ENCODE data around the gene TRIM17.
"Not testable (repeated sequence)": the region's sequence is repeated elsewhere in the genome, so short reads cannot be mapped to it uniquely, and the experiment has no call there.

The TRIM17 gene

DNA sequence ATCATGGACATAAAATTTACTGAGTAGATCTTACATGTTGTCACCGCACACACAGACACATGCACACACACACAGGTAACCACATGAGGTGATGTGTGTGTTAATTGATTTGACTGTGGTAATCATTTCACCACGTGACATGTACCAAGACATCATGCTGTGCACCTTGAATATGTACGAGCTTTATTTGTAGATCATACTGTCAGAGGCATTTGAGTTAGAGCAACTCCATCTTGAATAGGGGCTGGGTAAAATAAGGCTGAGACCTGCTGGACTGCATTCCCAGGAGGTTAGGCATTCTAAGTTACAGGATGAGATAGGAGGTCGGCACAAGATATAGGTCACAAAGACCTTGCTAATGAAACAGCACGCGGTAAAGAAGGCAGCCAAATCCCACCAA, 31.7 kb upstream of the TRIM17 start:
- DNase-seq = no peak

DNA sequence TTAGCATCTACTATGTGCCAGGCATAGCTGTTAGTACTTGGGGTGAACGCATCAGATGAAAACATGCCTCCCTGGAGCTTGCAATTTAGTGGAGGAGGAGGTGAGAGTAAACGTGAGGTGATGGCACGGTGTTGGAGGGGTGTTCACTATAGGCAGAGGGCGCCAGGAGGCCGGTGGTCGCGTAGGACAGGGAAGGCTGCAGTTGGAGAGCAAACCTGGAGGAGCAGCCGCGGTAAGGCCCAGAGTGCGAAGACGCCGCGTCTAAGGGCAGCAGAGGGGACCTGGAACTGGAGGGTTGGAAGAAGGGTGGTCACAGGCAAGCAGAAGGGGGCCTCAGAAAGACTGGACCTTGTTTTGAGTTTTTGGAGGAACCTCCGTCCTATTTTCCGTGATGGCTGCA, 30.2 kb upstream of the TRIM17 start:
- DNase-seq = no peak

DNA sequence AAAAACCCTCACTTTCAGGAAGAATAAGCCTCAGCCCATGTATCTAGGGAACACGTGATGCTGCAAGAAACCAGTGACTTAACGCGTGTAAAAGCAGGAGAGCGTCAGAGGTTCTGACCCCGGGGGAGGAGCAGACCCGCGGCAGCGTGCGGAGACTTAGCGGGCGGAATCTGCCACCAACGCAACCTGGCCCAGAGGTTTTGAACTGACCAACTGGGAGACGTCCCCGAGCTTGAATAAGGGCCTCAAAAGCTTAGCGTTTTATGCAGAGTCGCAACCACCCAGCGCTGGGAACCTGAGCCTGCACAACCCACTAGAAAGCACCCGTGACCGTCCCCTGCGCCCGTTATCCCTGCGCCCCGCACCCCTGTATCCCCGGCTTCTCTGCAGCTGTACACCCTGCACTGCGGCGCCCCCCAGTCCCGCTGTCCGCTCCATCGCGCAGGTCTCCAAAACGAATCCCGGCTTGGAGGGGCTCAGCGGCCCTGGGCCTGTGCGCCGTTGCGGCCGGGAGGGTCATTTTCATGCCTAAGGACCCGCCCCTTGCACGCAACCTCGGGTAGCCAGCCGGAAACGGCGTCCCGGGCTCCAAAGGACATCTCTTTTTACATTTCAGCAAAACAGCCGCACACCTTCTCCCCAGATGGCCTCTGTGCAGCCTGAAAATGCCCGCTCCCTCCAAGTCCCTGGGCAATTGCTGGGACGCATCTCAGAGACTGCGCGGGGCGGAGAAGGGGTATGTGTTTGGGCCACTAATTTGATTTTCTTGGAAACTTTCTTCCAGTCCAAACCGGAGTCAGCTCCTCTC, 29.4 kb upstream of the TRIM17 start:
- peak; percentile 26 for DNase-seq

DNA sequence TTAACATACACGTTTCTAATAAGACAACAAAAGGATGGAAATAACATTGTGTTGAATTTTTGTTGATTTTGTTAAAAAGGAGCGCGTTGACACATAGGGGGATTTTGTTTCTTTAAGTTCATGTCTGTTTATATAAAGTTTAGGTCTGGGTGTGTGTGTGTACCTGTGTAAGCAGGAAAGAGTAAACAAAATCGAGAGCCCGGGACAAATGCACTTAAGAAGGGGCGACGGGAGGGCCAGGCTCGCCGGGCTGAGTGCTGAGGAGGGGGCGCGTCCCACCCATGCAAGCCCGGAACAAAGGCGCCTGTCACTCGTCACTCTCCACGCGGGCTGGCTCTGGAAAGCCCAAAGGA, 28.8 kb upstream of the TRIM17 start:
- DNase-seq = no peak

DNA sequence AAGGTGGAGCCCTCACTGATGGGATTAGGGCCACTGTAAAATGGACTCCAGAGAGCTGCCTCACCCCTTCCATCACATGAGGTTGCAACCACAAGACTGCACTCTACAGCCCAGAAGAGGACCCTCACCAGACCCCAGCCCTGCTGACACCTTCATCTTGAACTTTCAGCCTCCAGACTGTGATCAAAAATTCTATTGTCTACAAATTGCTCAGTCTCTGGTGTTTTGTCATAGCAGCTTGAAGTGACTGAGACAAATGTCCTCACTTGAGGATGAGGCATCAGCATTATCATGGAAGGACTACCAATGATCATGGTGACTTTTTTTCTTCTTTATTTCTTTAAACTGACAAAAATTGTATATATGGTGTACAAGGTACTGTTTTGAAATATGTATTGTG, 26.7 kb upstream of the TRIM17 start:
- DNase-seq = no peak

DNA sequence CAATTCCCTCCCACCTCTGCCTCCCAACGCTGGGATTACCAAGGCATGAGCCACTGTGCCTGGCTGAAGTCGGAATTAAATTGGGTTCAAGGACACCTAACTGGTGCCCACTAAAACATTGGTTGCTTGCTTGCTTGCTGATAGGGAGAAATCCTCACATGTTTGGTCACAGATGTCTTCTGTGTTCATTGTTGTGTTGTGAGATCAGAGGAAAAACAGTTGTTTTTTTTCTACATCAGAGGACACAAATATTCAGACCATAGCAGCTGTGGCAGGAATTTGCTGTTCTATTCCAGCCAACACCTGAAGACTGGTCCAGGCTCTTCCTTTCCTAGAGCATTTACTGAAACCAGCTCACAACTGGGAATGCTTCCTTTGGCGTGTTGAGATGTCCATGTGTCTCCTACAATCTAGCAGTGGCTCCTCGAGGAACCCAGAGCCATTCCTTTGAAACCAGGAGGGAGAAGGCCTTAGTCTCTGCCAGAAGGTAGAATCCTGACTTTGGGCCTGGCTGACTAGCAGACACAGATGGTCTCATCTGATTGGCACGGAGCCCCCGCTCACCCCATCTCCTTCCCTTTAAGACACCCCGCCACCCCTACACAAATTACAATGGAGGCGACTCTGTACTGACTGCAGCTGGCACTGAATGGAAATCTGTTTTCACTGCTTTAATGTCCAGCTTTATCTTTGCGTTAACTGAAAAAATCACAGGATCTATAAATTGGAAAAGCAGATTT, 24.3 kb upstream of the TRIM17 start:
- DNase-seq = no peak

DNA sequence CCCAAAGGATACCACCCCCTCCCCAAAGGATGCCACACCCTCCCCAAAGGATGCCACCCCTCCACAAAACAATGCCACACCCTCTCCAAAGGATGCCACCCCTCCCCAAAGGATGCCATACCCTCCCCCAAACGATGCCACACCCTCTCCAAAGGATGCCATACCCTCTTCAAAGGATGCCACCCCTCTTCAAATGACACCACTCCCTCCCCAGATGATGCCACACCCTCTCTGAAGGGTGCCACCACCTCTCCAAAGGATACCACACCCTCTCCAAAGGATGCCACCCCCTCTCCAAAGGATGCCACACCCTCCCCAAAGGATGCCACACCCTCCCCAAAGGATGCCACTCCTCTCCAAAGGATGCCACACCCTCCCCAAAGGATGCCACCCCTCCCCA, 21.6 kb upstream of the TRIM17 start:
- DNase-seq = no peak

DNA sequence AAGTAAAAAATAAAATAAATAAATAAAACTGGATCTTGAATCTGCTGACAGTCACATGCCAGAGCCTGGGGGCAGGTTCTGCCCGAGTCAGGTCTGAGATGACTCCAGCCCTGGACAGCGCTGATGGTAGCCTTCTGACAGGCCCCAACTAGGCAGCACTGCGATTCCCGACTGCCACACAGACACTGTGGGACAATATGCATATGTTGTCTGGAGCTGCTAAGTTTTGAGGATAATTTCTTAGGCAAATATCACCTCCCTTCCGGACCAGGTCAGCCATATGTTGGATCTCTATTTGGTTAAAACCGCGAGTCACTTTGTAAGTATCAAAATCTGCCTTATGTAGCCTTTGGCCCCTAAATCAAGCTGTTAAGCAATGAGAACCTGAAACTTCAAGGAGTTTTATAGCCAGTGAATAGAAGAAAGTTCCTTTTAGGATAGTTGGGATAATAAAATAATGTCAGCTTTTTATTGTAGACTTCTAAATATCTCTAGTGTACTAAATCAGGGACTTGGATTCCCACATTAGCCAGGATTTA, 20.8 kb upstream of the TRIM17 start:
- DNase-seq = no peak

DNA sequence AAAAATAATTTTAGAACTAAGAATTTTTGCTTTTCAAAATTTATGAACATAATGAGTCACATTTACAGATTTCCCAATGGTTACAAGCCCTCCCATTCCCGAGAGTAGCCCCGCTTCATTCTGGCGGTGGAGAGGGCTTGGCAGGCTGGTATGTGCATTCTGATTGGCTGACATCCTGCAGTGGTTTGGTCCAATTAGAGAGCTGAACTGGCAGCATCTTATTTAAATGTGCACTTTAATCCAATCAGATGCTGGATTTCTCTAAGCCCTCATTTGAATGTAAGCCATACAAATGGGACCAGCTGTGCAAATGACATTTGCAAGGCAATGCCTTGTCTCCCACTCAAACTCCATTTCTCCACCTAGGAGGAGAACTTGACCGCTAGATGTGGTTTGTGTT, 18.0 kb upstream of the TRIM17 start:
- DNase-seq = no peak

DNA sequence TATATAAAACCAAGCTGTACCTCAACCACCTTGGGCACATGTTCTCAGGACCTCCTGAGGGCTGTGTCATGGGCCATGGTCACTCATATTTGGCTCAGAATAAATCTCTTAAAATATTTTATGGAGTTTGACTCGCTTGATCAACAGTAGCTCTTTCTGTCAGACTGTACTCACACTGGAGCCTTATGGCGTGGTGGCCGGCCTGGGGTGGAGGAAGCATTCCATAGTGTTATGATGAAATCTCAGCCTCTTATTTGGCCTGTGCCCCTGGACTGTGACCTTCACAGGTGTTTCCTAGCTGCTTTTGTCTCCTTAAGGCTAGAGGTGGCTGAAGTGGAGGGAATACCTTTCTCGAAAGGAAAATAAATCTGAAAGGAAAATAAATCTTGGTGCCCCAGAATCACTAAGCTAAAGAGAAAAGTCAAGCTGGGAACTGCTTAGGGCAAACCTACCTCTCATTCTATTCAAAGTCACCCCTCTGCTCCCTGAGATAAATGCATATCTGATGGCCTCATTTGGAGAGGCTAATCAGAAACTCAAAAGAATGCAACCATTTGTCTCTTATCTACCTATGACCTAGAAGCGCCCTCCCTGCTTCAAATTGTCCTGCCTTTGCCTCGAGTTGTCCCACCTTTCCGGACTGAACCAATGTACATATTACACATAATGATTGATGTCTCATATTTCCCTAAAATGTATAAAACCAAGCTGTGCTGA, 16.8 kb upstream of the TRIM17 start:
- DNase-seq = not testable (repeated sequence)

DNA sequence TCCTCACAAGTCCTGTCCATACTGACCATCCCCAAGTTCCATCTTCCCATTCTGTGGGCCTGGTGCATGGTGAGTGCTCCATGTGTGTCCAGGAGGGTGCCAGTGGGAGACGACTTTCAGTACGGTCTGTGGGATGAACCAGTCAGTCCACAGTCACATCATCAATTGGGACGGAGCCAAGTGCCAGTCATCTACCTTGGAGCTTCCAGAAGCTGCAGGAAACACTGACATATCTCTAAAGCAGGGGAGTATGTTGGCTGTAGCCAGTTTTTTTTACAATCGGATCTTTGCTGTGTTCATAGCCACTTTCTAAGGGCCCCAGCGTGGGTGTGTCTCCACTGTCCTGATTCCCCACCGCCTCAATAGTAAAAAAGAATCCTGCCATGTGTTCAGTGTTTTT, 13.6 kb upstream of the TRIM17 start:
- no peak for DNase-seq

DNA sequence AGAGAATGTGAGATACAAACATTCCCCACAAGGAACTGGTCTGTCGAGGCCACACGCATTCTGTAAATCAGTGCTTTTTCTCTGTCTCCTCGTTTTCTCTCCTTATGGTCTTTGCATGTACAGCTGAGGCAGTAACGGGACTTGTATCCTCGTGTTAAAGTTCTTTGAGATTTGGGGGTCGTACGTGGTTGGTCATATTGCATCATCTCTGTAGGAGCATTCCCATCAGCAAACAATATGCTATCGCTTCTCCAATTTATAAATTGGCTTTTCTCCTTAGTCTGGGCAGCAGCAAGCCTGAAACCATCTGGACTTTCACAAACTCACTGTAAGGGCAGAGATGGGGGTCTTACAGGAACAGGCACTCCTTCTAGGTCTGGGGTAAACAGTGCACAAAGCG, 13.0 kb upstream of the TRIM17 start:
- DNase-seq = no peak

DNA sequence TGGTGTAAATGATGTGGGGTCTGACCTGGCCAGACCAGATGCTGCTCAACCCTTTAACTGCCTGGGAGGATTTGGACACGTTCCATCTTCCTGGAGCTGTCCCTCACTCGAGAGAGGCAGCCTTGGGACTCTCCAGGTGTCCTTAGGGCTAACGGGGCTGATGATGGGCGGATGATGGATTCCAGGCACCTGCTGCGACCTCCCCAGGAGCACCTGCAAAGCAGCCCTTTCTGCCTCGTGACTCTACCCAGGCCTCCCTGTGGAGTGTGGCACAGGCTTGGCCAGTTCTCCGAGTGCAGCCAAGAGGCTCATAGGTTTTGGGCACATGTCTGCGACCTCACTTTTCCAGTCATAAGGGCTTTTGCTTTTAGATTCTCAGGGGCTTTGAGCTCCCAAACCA, 12.3 kb upstream of the TRIM17 start:
- no peak for DNase-seq

DNA sequence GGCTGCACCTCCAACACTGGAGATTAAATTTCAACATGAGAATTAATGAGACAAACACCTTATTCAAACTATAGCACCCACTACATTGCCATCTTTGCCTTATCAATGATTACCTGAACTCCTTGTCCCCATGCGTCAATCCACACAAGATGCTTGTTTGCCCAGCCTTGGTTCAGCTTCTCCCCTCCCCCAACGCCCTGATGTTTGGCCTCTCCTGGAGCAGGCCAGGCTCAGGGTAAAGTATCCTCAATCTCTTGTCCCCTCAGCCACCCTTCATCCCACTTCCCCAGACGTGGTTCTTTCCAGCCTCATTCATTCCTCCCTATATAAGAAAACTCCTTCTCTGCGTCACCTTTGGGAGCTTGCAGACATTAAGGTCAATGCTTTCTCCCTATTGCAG, 11.8 kb upstream of the TRIM17 start:
- no peak for DNase-seq

DNA sequence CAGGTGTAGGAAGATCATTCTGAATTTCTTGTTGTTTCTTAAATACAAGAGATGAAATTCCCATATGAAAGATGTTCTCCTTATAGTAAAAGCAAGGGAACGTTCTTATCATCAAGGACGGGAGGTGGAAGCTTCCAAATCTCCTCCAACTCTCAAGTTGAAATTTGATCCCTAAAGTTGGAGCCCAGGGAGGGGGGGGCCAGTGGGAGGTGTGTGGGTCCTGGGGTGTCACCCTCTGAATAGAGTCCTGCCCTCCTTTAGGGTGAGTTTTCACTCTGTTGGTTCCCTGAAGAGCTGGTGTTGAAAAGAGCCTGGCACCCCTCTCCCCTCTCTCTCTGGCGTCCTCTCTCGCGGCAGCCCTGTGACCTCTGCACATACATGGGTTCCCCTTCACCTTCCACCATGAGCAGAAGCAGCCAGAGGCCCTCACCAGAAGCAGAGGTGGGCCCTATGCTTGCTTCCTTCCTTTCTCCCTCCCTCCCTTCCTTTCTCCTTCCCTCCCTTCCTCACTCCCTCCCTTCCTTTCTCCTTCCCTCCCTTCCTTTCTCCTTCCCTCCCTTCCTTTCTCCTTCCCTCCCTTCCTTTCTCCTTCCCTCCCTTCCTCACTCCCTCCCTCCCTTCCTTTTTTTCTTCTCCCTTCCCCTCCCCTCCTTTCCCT, 10.0 kb upstream of the TRIM17 start:
- no peak for DNase-seq

DNA sequence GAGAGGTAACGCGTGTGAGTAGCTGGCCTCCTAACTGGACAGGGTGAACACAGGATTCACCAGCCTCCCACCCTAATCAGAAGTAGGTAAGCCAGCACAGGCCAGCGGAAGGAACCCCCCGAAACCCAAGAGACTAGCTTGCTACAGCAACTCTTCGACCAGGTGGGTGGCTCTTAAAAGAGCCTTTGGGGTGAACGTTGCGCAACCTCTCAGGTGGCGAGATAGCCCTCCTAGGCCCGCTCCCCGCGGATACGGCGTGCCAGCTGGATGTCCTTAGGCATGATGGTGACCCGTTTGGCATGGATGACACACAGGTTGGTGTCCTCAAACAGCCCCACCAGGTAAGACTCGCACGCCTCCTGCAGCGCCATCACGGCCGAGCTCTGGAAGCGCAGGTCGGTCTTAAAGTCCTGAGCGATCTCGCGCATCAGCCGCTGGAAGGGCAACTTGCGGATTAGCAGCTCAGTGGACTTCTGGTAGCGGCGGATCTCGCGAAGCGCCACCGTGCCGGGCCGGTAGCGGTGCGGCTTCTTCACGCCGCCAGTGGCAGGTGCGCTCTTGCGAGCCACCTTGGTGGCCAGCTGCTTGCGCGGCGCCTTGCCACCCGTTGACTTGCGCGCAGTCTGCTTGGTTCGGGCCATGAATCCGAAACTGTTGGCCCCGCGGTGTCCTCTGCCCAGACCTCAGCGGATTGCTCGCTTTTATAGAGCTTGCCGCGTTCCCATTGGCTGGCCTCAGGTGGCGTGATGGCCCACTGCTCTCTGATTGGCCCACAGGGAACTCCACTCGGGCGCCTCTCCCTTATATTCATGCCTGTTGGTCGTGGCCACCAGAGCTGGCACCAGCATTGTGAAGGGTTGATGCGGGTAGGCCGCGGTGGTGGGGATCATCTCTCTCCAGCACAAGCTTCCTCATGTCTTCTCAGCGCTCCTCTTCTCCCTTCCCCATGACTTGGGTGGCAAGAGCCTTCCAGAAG, 8.3 kb upstream of the TRIM17 start:
- DNase-seq = no peak

DNA sequence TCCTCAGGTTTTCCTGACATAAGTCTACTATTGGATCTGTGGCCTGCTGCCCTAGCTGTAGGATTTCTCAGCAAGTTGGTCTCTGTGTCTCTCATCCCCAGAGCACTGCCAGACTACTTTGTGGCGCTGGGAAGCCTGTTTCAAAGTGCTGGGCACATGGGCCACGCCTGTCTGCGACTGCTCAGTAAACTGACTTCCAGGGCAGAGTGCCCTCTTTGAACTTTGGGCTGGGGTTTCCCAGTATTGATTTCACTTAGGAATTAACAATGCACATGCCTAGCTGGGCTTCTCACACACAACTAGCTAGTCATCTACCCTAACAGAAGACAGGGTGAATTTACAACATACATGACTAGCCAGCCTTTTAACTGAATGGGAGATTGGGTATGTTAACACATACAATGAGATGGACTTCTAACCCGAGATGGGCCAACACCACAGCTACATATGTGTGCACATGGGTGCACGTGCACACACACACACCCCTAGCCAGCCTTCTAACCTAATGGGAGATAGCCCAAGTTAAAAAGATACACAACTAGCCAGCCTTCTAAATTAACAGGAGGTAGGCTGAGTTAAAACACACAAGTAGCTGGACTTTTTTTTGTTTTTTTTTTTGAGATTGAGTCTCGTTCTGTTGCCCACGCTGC, 6.9 kb upstream of the TRIM17 start:
- DNase-seq = no peak

DNA sequence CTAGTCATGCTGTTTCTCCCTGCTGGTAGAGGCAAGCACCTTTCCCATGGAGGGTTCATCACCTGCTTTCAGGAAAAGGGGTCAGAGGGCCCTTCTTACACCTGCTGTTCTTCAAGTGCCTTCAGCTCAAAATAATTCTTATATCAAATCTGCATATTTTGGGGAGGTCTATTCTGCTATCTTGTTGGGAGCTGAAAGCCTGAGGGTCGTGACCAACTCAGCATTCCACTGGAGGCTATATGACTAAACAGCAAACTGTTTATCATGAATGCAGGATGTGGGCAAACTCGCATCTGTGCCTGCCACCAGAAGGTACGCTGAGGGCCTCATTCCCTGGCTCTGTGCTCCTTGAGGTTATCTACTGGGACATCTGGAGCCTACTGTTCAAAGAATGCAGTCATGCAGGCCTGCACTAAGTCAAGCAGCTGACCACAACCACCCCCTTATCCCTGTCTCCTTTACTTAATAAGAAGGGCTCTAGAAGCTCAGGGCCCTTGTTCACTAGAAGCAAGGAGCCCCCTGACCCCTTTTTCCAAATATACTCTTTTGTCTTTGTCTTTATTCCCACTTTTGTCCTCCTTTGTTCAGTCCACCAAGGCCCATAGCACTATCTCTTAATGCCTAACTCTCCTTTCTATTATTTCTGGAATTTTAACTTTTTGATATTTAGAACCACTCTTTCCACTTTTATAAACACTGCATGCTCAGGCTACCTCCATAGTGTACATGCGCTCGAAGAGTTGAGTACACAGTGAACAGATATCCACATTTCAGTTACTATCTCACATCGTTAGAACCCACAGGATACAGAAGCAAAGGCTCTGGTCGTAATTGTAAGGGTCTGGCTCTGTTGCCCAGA, 4.5 kb upstream of the TRIM17 start:
- DNase-seq = no peak

DNA sequence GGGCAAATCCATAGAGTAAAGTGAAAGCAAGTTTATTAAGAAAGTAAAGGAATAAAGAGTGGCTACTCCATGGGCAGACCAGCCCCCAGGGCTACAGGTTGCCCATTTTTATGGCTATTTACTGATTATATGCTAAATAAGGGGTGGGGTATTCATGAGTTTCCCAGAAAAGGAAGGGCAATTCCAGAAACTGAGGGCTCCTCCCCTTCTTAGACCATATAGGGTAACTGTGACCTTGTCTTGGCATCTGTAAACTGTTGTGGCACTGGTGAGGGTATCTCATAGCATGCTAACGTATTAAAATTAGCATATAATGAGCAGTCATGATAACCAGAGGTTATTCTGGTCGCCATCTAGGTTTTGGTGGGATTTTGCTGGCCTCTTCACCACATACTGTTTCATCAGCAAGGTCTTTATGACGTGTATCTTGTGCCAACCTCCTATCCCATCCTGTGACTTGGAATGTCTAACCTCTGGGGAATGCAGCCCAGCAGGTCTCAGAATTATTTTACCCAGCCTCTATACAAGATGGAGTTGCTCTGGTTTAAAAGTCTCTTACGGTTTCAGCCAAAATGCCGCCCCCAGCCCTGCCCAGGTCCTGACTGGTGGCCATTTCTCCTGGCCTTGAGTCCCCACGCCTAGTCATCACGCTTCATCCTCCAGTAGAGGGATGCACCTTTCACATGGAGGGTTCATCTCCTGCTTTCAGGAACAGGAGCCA, 982 bp upstream of the TRIM17 start:
- DNase-seq = peak; percentile 17

DNA sequence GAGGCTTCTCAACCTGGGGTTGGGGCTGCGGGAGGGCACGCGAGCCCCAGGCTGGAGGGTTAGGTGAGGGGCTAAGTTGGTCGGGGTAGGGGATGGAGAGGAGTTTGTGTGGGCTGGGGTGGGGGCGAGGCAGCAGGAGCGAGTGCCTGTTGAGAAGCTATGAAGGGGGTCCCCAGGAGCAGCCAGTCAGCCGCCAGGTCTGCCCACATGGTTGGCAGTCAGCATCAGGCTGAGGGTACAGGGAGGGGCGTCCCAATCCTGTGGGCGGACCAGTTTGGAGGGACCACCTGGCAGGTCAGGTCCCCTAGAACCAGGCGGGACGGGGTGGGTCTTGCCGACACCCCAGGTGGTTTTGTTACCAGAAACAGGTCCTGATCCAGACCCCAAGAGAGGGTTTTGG, 400 bp upstream of the TRIM17 start:
- DNase-seq = no peak

Data from fibroblast of skin of right biceps (primary cell).